GM18858 (cell line): ENCODE measurements around the gene CDKN2AIPNL.
"Not testable (repeated sequence)": the region's sequence is repeated elsewhere in the genome, so short reads cannot be mapped to it uniquely, and the experiment has no call there.

Source experiments
- ATAC-seq: cut with Tn5 transposase; IDR thresholded peaks from one replicate; pipeline ENCODE4 v1.9.1; 2021; ENCODE audit not compliant: unreplicated experiment

The CDKN2AIPNL gene

DNA sequence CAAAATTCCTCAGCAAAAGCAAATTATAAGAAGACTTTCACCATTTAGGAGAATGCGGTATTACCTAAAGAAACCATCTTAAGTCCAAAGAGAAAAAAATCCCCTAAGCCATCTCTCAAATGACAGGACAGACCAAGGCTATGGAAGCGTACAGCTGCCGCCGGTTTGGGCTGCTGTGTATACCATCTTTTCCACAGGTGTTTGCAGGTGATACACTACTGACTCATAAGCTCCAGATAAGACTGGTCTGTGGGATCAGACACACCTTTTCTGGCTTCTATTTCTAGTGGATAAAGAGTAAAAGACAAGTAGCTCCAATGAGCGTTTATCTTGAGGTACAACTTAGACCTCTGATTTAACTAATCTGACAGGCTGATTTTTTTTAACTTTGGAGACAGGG is 7.7 kb downstream of the CDKN2AIPNL start:
- ATAC-seq = no peak

DNA sequence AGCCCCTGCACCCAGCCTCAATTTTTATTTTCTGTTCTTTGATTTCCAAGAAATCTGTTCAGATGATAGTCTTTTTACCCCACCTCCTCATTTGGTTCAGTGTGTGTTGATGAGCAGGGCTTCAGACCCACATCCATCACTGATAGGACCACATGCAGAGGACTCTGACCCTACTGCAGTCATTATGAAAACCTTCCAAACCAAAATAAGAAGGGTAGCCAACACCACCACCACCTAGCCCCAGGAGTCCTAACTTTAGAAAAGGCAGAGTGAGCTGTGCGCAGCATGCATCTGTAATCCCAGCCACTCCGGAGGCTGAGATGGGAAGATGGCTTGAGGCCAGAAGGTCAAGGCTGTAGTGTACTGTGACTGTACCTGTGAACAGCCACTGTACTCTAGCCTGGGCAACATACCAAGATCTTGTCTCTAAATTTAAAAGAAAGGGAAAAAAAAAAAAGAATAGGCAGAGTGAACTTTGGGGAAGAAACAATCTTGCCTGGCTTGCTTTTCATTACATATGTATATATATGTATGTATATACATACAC is 13.0 kb downstream of the CDKN2AIPNL start:
- no peak for ATAC-seq

DNA sequence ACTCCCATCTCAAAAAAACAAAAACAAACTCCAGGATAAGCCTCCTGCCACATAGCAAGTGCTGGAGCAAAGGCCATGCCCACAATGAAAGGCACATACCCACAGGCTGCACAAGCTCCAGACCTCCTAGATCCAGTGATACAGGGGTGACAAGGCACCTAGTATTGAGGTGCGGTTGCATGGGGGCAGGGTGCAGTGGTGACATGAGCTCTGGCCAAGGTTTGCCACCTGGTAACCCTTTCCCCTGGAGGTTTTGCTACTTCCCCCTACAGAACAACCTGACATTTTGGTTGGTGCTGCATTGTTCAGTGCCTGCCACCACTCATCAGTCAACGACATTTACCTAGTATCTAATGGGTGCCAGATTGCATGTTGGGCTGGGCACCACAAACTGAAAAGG is 14.5 kb downstream of the CDKN2AIPNL start:
- no peak for ATAC-seq

DNA sequence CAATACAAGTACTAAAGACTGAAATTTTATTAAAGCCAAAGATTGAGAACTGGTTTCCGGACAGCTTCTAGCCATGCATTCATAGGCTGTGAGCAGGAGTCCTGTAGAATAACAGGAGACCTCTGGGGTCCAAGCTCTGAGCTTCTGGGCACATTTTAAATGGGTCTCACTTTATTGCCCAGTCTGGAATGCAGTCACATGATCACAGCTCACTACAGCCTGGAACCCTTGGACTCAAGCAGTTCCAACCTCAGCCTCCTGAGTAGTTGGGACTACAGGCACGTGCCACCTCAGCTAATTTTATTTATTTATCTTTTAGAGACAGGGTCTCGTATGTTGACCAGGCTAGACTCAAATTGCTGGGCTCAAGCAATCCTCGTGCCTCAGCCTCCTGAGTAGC is 15.4 kb downstream of the CDKN2AIPNL start:
- no peak for ATAC-seq

DNA sequence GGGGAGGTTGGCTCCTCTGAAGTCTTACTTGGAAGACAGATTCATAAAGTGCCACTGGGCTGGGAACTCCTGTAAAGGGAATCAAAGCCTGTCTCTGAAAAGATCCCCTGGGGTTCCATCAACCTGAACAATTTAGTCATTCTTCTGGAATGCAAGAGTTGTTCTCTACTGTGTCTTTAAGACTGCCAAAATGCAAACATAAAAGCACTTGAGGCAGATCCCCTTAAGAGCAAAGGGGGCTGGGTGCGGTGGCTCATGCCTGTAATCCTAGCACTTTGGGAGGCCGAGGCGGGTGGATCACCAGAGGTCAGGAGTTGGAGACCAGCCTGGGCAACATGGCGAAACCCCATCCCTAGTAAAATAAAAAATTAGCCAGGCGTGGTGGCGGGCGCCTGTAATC is 16.7 kb downstream of the CDKN2AIPNL start:
- no peak for ATAC-seq

DNA sequence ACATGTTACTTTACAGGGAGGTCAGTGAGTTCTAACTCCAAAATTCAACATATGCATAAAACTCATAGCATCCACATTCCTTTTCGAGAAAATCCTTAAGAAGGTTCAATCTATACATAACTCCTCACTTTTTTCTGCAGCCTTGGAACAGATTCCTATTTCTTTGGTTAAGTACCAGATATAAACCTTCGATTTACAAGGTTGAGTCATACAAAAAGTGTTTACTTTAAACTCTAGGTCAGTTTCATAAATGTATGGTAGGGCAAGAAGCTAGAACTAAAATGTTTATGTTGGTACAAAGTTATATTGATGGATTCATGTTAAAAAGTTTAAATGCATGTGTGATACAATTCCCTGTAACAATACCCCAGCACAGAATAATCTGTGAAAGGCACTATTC is 19.4 kb downstream of the CDKN2AIPNL start:
- no peak for ATAC-seq

DNA sequence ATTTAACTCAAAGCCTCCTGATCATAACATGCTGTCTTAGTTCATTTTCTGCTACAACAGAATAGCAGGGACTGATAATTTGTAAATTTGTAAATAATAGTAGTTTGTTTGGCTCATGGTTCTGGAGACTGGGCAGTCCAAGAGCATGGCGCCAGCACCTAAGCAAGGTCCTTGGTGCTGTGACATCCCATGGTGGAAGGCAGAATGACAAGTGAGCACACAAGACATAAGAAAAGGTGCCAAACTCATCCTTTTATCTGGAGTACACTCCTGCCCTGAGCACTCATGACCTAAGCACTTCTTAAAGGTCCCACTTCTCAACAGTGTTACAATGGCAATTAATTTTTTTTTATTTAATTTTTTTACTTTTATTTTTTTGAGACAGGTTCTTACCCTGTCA is 24.2 kb downstream of the CDKN2AIPNL start:
- no peak for ATAC-seq

DNA sequence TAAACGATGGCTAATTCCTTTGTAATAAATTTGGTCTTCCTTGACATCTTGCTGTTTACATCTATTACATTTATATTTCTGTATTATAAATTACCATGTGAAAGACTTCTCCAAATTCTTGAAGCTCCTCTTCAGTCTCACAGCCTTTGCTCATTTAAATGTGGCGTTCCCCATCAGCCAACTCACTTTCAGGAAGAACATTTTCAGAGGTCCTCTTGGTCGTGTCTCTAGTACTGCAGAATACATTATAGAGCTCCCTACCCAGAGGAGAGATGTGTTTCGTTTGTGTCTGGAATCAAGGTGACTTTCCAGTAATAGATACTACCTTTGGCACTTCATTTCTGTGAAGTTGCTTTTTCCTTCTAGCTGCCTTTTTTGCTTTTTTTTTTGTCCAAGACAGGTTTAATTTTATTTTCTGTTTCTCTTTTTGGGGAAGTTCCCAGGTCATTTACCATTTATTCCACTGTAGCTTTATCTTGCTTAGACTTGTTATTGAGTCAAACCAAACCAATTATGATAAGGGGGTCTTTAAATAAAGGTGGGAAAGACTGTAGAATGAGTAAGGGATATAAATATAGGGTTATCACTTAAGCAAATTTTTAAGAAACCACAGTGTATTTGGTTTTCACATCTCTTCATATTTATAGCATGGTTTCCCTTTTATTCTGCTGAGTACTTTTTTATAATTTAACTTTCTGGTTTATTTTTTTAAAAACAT is 27.5 kb downstream of the CDKN2AIPNL start:
- no peak for ATAC-seq

DNA sequence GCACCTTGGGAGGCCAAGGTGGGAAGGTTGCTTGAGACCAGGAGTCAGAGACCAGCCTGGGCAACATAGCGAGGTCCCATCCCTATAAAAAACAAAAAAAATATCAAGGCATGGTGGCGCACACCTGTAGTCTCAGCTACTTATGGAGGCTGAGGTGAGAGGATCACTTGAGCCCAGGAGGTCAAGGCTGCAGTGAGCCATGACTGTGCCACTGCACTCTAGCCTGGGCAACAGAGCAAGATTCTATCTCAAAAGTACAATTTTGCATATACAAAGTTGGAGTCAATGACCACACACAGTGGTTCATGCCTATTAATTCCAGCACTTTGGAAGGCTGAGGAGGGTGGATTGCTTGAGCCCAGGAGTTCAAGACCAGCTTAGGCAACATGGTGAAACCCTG is 29.5 kb downstream of the CDKN2AIPNL start:
- ATAC-seq = not testable (repeated sequence)

DNA sequence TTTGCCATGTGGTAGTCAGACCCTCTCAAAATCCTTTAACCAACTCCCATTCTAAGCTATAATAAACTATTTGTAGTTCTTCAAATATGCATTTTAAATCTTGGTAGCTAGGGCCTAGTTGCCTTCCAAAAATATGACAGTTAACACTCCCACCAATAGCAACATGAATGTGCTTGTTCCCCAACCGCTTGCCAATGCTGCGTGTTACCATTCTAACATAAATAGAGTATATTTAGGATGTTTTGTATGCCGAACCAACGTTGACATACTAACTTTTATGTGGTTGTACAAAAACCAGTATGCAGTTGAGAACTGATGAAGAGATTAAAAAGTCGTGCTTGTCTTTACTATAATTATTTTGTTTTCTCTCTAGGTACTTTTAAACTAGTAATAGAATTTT is 31.3 kb downstream of the CDKN2AIPNL start:
- no peak for ATAC-seq

DNA sequence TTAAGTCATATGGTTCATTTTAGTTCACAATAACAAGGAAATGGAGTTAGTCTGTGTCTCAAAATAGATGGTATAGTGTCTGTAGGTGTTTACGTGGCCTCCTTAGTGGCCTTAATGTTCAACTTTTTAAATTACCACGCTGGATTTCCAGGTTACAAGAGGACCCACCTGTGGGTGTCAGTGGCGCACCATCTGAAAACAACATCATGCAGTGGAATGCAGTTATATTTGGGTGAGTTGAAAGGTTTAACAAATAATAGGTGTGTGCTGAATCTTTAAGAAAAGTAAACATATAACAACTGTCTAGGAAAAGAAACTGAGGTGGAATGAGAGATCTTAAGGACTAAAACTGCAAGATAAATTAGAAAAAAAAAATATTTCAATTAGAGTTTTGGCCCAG is 37.4 kb downstream of the CDKN2AIPNL start:
- no peak for ATAC-seq

DNA sequence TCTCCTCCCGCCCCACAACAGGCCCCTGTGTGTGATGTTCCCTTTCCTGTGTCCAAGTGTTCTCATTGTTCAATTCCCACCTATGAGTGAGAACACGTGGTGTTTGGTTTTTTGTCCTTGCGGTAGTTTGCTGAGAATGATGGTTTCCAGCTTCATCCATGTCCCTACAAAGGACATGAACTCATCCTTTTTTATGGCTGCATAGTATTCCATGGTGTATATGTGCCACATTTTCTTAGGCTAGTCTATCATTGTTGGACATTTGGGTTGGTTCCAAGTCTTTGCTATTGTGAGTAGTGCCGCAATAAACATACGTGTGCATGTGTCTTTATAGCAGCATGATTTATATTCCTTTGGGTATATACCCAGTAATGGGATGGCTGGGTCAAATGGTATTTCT is 38.0 kb downstream of the CDKN2AIPNL start:
- ATAC-seq = not testable (repeated sequence)

DNA sequence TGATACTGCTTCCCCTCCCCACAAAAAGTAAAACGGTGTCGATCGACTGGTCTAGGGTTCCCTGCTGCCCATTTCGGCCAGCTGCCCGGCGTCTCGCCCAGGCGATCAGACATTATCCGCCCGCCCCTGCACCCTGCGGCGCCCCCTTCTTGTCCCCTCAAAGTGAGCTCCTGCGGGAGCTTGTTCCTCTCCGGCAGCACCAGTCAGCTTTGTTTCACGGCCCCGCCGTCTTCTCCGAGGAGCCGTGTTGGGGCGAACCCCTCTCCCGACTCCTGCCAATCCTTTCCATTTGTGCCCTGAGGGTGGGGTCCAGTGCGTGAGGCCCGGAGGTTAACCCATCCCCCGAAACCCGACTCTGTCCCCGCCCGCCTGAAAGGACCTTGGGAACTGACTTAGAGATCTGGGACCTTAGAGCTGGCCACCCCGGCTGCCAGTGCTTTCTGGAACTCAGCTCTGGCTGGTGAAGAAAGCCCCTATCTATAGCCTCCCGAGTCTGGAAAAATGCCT is 39.8 kb downstream of the CDKN2AIPNL start:
- no peak for ATAC-seq

DNA sequence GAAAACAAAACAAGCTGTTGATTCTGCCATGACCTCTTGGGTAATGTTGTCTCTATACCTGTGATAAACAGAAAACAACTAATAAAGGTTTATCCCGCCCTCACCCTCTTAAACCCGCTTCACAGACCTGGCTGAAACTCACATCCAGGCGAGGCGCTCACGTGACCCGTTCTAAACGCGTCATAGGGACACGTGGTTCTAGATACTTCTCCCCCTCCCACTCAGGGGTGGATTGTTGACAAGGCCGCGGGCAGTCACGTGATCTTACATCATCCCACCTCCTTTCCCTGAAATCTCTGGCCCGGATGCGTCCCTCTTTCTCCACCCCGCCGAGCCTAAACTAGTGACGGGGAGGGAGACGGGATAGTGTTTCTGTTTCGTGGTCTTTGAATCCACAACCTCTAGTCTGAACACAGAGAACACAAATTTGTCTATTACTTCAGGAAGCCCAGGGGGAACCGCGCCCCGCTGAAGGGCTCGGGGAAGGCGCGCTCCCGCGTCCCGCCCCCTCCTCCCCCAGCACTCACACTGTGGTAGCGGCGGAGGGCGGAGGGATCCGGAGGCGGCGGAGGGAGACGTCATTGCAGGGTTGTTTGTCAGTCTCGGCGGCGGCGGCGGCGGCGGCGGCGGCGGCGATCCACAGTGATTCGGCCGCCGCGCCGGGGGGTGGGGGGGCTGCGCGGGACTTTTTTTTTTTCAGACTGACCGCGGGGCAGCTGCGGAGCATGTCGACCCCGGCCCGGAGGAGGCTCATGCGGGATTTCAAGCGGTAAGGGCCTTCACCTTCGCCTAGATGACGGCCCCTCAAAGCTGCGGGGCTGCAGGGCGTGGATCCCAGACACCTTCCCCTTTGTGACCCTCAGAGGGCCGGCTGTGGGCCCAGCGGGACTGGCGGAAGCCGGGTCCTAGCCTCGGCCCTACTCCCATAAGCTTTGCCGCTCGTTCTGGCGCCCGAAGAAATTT is 40.5 kb downstream of the CDKN2AIPNL start, which contains the start of gene UBE2B:
TSS of gene UBE2B (plus strand) at position 699 of the 963 bp plus-strand sequence. CDS start at position 726, 27 bp downstream.
- peak; percentile 59 for ATAC-seq

DNA sequence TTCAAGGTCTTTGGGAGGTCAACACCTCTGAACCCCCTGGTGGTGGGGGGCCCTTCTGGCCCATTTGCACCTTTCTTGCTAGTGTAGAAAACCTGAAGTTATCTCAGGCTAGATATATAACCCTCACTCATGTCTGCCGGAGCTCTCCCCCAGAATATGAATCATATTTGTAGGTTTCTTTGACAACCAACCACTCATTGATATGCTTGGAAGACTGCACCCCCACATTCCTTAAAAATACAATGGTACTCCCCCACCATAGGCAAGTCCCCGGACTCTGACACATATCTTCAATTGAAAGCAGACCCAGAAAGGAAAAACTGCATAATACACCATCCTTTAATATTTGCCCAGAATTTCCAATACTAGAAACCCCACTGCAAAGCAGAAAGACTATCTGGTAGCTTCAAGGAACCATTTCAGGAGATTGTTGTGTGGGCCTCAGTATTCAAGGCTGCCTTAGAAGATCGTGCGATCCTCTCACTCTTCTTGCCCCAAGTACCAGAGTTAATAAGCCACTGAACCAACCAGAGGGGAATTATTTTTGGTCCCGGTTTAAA is 41.3 kb downstream of the CDKN2AIPNL start:
- peak; percentile 5 for ATAC-seq

DNA sequence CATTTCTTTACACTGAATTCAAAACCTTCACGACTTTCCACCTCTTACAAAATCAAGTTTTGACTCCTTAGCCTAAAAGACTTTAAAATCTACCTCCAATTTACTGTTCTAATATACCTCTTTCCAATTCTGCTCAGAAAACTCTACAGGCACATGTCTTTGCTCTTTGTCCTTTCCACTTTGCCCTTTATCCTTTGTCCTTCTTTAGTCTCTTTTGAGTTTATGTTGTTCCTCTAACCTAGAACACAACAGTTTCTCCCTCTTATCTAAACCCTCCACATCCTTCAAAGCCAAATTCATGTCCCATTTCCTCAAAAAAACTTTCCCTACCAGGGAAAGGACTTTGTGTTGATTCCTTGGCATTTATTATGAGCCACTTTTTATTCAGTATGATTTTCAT is 46.1 kb downstream of the CDKN2AIPNL start:
- no peak for ATAC-seq

DNA sequence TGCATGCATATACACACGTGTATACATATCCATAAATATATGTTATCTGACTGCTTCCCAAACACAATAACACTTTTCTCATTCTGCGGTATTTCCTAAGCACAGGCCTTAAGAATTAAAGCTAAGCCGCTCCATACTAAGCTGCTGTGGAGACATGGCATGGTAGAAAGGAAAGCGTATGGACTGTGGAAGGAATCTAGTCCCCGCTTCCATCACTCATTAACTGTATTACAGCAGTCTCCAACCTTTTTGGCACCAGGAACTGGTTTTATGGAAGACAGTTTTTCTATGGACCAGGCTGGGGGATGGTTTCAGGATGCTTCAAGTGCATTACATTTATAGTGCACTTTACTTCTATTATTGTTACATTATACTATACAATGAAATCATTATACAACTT is 56.0 kb downstream of the CDKN2AIPNL start:
- ATAC-seq = no peak
